GM21526 (cell line): ENCODE data around the gene SLC25A43.
"Not testable (repeated sequence)": the region's sequence is repeated elsewhere in the genome, so short reads cannot be mapped to it uniquely, and the experiment has no call there.

Experiments
- ATAC-seq: cut with Tn5 transposase; IDR thresholded peaks from one replicate; pipeline ENCODE4 v1.9.1; 2021; ENCODE audit warnings: moderate library complexity; ENCODE audit not compliant: unreplicated experiment, low FRiP score

SLC25A43 gene

GRCh38 chrX:119398974-119399771, at the start of gene SLC25A43:
TSS of gene SLC25A43 (plus strand) at chrX:119399336. CDS start at chrX:119399404, 68 bp downstream.
- ATAC-seq, result peak; percentile 85

- ATAC-seq, result no peak
These were observed 39.3 kb upstream of the SLC25A43 start for GRCh38 chrX:119359618-119360382.

GRCh38 chrX:119361451-119361850, 37.7 kb upstream of the SLC25A43 start:
- not testable (repeated sequence) for ATAC-seq

GRCh38 chrX:119362074-119362473, 37.1 kb upstream of the SLC25A43 start:
- not testable (repeated sequence) for ATAC-seq

GRCh38 chrX:119363391-119363790, 35.7 kb upstream of the SLC25A43 start:
- ATAC-seq, result no peak

- not testable (repeated sequence) for ATAC-seq
These were observed 27.3 kb upstream of the SLC25A43 start for GRCh38 chrX:119371861-119372260.

- ATAC-seq, result no peak
These were observed 24.4 kb upstream of the SLC25A43 start for GRCh38 chrX:119374736-119375135.

- ATAC-seq, result no peak
These were observed 23.6 kb upstream of the SLC25A43 start for GRCh38 chrX:119375561-119375960.

GRCh38 chrX:119376312-119376711, 22.8 kb upstream of the SLC25A43 start:
- no peak for ATAC-seq

GRCh38 chrX:119381349-119381944, 17.7 kb upstream of the SLC25A43 start:
- no peak for ATAC-seq

- ATAC-seq, result no peak
These were observed 16.5 kb upstream of the SLC25A43 start for GRCh38 chrX:119382606-119383005.

GRCh38 chrX:119386685-119387084, 12.5 kb upstream of the SLC25A43 start:
- not testable (repeated sequence) for ATAC-seq

- ATAC-seq, result not testable (repeated sequence)
These were observed 11.7 kb upstream of the SLC25A43 start for GRCh38 chrX:119387426-119387825.

- no peak for ATAC-seq
These were observed 9.9 kb upstream of the SLC25A43 start for GRCh38 chrX:119389214-119389613.

- ATAC-seq, result no peak
These were observed 9.2 kb upstream of the SLC25A43 start for GRCh38 chrX:119389871-119390501.

- no peak for ATAC-seq
These were observed 7.9 kb upstream of the SLC25A43 start for GRCh38 chrX:119391279-119391678.

- ATAC-seq, result no peak
These were observed 6.0 kb upstream of the SLC25A43 start for GRCh38 chrX:119393144-119393543.

- no peak for ATAC-seq
These were observed 556 bp upstream of the SLC25A43 start for GRCh38 chrX:119398587-119398973.

- ATAC-seq, result no peak
These were observed 601 bp downstream of the SLC25A43 start for GRCh38 chrX:119399772-119400101.

GRCh38 chrX:119401569-119401968, 2.4 kb downstream of the SLC25A43 start:
- no peak for ATAC-seq

GRCh38 chrX:119402588-119402987, 3.5 kb downstream of the SLC25A43 start:
- ATAC-seq, result no peak
